Trophoblast cell (in vitro differentiated cells and primary cell): Measurements from ENCODE around the gene GOLGA6L2.

Experiments used
- DNase-seq, 2 donors: peaks; one replicate each; pipeline ENCODE4 v3.0.0-alpha.2; 2016
- H2AFZ ChIP-seq: 2 replicates; pipeline ENCODE4 v1.6.1; 2013; ENCODE audit warnings: low read length, moderate library complexity, mild to moderate bottlenecking; ENCODE audit not compliant: insufficient read depth, poor library complexity
- H2AK5ac ChIP-seq: 2 replicates; pipeline ENCODE4 v1.6.1; 2013; ENCODE audit warnings: mild to moderate bottlenecking, low read length
- H2BK120ac ChIP-seq: 2 replicates; pipeline ENCODE4 v1.6.1; 2013; ENCODE audit warnings: low read length, mild to moderate bottlenecking, moderate library complexity; ENCODE audit not compliant: insufficient read depth, poor library complexity
- H2BK12ac ChIP-seq: 2 replicates; pipeline ENCODE4 v1.6.1; 2013; ENCODE audit warnings: mild to moderate bottlenecking, low read length, moderate library complexity
- H2BK5ac ChIP-seq: 2 replicates; pipeline ENCODE4 v1.6.1; 2013; ENCODE audit warnings: low read length, low read depth, moderate library complexity, mild to moderate bottlenecking; ENCODE audit not compliant: poor library complexity
- H3K14ac ChIP-seq: 2 replicates; pipeline ENCODE4 v1.6.1; 2013; ENCODE audit warnings: mild to moderate bottlenecking, low read length
- H3K18ac ChIP-seq: 2 replicates; pipeline ENCODE4 v1.6.1; 2013; ENCODE audit warnings: mild to moderate bottlenecking, low read length
- H3K23ac ChIP-seq: 2 replicates; pipeline ENCODE4 v1.6.1; 2013; ENCODE audit warnings: low read length
- H3K27ac ChIP-seq: 2 replicates; pipeline ENCODE4 v1.5.1; 2013; ENCODE audit warnings: low read depth, mild to moderate bottlenecking, inconsistent platforms, low read length, moderate library complexity
- H3K27me3 ChIP-seq: 2 replicates; pipeline ENCODE4 v1.6.1; 2013; ENCODE audit warnings: inconsistent platforms, mild to moderate bottlenecking, low read length, moderate library complexity; ENCODE audit not compliant: insufficient read depth
- H3K36me3 ChIP-seq, 2 experiments: 1 replicate in 1 of 2; 2 replicates in 1 of 2; pipeline ENCODE4 v1.6.1; 2013; ENCODE audit warnings: low read length in 2 of 2, mild to moderate bottlenecking in 2 of 2, moderate library complexity in 1 of 2; ENCODE audit not compliant: insufficient read depth in 2 of 2, control insufficient read depth in 1 of 2
- H3K4ac ChIP-seq: 2 replicates; pipeline ENCODE4 v1.6.1; 2013; ENCODE audit warnings: low read depth, mild to moderate bottlenecking, low read length, moderate library complexity
- H3K4me1 ChIP-seq, 2 experiments: 1 replicate in 1 of 2; 2 replicates in 1 of 2; pipeline ENCODE4 v1.6.1; 2013; ENCODE audit warnings: low read length in 2 of 2, mild to moderate bottlenecking in 2 of 2, moderate library complexity in 1 of 2; ENCODE audit not compliant: insufficient read depth in 2 of 2, control insufficient read depth in 1 of 2
- H3K4me2 ChIP-seq: 2 replicates; pipeline ENCODE4 v1.6.1; 2013; ENCODE audit warnings: inconsistent platforms, mild to moderate bottlenecking, low read length, moderate library complexity
- H3K4me3 ChIP-seq: 2 replicates; pipeline ENCODE4 v1.5.1; 2013; ENCODE audit warnings: mild to moderate bottlenecking, low read depth, low read length, inconsistent platforms
- H3K79me1 ChIP-seq: one replicate; pipeline ENCODE4 v1.6.1; 2013; ENCODE audit warnings: low read length
- H3K79me2 ChIP-seq: 2 replicates; pipeline ENCODE4 v1.6.1; 2013; ENCODE audit warnings: low read length, mild to moderate bottlenecking; ENCODE audit not compliant: control insufficient read depth, insufficient read depth, poor library complexity
- H3K9ac ChIP-seq: 2 replicates; pipeline ENCODE4 v1.6.1; 2013; ENCODE audit warnings: mild to moderate bottlenecking, low read length
- H3K9me3 ChIP-seq: 2 replicates; pipeline ENCODE4 v1.6.1; 2013; ENCODE audit warnings: low read depth, mild to moderate bottlenecking, control low read depth, inconsistent platforms, low read length; ENCODE audit not compliant: insufficient read depth
- H4K12ac ChIP-seq: 2 replicates; pipeline ENCODE4 v1.6.1; 2013; ENCODE audit warnings: low read depth, mild to moderate bottlenecking, low read length, moderate library complexity
- H4K8ac ChIP-seq: 2 replicates; pipeline ENCODE4 v1.6.1; 2013; ENCODE audit warnings: low read depth, mild to moderate bottlenecking, low read length, moderate library complexity
- H4K91ac ChIP-seq: one replicate; pipeline ENCODE4 v1.6.1; 2013; ENCODE audit warnings: low read depth, mild to moderate bottlenecking, low read length, moderate library complexity
- WGBS: extraction: QIAGEN DNeasy Blood & Tissue Kit; methylation state at CpG from one replicate; pipeline ENCODE4 v1.1.7; 2013; ENCODE audit warnings: missing lambda C conversion rate; ENCODE audit not compliant: insufficient read length, insufficient coverage; ENCODE audit errors: extremely low coverage; 5-methylcytosine and 5-hydroxymethylcytosine counted together

GOLGA6L2 gene

DNA sequence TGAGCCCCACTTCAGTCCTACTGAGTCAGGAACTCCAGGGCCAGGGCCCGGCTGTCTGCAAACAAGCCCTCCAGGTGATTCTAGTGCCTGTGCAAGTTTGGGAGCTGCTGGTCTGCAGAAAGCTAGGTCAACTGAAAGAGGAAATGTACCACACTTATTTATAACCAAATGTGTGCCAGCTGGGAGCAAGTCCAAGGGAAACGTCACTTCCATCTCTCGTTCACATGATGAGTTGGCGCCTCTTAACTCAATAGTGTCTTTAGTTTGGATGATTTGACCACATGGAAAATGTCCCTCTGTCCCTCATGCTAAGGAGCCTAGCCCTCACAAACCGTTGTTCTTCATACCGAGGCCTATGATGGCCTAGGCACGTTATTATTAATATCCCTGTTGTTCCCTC lies 49.3 kb downstream of the GOLGA6L2 start:
- no peak overlapping the region for H3K23ac ChIP-seq
- no peak overlapping the region for H3K9ac ChIP-seq
- H3K18ac ChIP-seq, result no peak overlapping the region
- no peak overlapping the region for H2AFZ ChIP-seq
- H2BK120ac ChIP-seq, result no peak overlapping the region
- no peak overlapping the region for H4K91ac ChIP-seq
- no peak overlapping the region for H3K4ac ChIP-seq
- no peak overlapping the region for H2AK5ac ChIP-seq
- H3K79me1 ChIP-seq, result no peaks in the 10 kb centered on the region
- H2BK12ac ChIP-seq, result no peak overlapping the region
- no peak for DNase-seq
- H3K79me2 ChIP-seq, result no peaks in the 10 kb centered on the region
- H3K4me3 ChIP-seq, result no peak overlapping the region
- H3K27me3 ChIP-seq, result no peaks in the 10 kb centered on the region
- no peaks in the 10 kb centered on the region for H3K36me3 ChIP-seq
- H4K8ac ChIP-seq, result no peak overlapping the region
- no peak overlapping the region for H3K4me2 ChIP-seq
- no CpG with 5 or more reads among the region's 7 CpGs for WGBS
- no peaks in the 10 kb centered on the region for H3K4me1 ChIP-seq
- peaks cover 29% of the 10 kb centered on the region for H3K9me3 ChIP-seq
- H3K14ac ChIP-seq, result no peak overlapping the region
- H2BK5ac ChIP-seq, result no peak overlapping the region
- no peak overlapping the region for H4K12ac ChIP-seq
- H3K27ac ChIP-seq, result no peak overlapping the region

DNA sequence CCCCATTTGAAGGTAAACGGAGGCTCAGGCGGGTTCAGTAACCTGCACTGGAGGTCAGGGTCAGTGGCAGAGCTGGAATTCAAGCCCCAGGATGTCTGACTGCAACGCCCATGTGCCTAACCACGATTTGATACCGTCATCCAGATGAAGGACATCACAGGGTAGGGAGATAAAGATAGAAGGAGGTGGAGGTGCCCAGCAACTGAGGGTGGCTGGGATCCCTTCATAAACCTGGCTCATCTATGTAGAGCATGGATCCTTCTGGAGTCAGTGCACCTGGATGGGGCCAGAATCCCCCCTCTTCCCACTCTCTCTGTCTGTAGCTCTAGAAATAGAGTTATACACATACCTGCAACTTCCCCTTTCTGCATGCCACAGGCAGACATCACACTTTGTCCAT lies 51.2 kb downstream of the GOLGA6L2 start:
- no peak overlapping the region for H3K18ac ChIP-seq
- no peaks in the 10 kb centered on the region for H3K79me2 ChIP-seq
- H3K4me1 ChIP-seq, result no peaks in the 10 kb centered on the region
- no peak overlapping the region for H4K91ac ChIP-seq
- no CpG with 5 or more reads among the region's 5 CpGs for WGBS
- no peak overlapping the region for H4K12ac ChIP-seq
- H3K4ac ChIP-seq, result no peak overlapping the region
- H2AK5ac ChIP-seq, result no peak overlapping the region
- H3K4me3 ChIP-seq, result no peak overlapping the region
- no peaks in the 10 kb centered on the region for H3K36me3 ChIP-seq
- no peak overlapping the region for H4K8ac ChIP-seq
- H2BK120ac ChIP-seq, result no peak overlapping the region
- H3K14ac ChIP-seq, result no peak overlapping the region
- no peak overlapping the region for H3K4me2 ChIP-seq
- DNase-seq, result no peak
- no peak overlapping the region for H3K23ac ChIP-seq
- no peak overlapping the region for H3K9ac ChIP-seq
- H2BK12ac ChIP-seq, result no peak overlapping the region
- no peak overlapping the region for H2AFZ ChIP-seq
- no peaks in the 10 kb centered on the region for H3K79me1 ChIP-seq
- no peak overlapping the region for H2BK5ac ChIP-seq
- H3K27ac ChIP-seq, result no peak overlapping the region
- peaks cover 21% of the 10 kb centered on the region for H3K9me3 ChIP-seq
- H3K27me3 ChIP-seq, result no peaks in the 10 kb centered on the region

DNA sequence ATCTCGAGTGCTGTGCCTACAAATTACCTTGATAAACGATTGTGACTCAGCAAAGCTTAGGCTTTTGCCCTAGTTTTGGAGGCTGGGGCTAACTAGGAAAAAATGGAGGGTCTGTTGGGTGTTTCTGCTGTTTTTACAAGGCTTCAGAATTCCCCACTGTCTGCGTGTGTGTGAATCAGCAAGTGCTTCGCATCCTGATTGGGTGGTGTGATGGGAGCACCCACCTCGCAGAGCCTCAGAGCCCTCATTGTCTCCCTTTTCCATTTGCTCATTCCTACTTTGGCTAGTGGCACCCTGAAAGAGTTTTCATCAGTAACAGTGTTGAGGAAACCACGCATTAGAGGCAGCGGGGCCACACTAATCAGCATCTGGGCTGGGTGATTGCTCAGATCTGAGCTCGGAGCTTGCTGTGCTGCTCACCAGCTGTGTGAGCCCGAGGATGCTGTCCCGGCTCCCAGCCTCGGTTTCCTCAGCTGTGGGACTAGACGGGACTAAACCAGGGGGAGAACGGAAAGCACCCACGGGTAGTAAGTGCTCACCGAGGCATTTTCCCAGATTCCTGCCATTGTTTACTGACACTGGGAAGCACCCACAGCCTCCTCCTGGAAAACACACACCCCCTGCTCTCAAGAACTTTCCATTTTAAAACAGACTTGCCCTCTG lies 51.9 kb downstream of the GOLGA6L2 start:
- DNase-seq, result no peak
- Histone ChIP-seq H3K23ac (no peak overlapping the region), H3K18ac (no peak overlapping the region), H3K36me3 (no peaks in the 10 kb centered on the region), H3K14ac (no peak overlapping the region), H3K27ac (no peak overlapping the region), H3K4me2 (no peak overlapping the region), H2BK120ac (no peak overlapping the region), H3K9me3 (peaks cover 19% of the 10 kb centered on the region), H4K8ac (no peak overlapping the region), H2BK5ac (no peak overlapping the region), H3K79me1 (no peaks in the 10 kb centered on the region), H3K4me1 (no peaks in the 10 kb centered on the region), H3K4ac (no peak overlapping the region), H3K27me3 (no peaks in the 10 kb centered on the region), H2AK5ac (no peak overlapping the region), H3K9ac (no peak overlapping the region), H2BK12ac (no peak overlapping the region), H2AFZ (no peak overlapping the region), H4K91ac (no peak overlapping the region), H4K12ac (no peak overlapping the region), H3K79me2 (no peaks in the 10 kb centered on the region), H3K4me3 (no peak overlapping the region)
- WGBS, result no CpG with 5 or more reads among the region's 15 CpGs
